Gastrocnemius medialis (tissue), 4 donors: ENCODE results near the gene WDR70.

Experiments
- POLR2A ChIP-seq, 2 donors: fragments of 450-650 bp; IDR thresholded peaks; one replicate each; pipeline ENCODE4 v1.6.1; 2017; ENCODE audit warnings: antibody characterized with exemption in 2 of 2, mild to moderate bottlenecking in 2 of 2, moderate library complexity in 2 of 2
- TF ChIP-seq, protein P1 (sequence below), 5 experiments: fragments of 450-650 bp in 3 of 5; fragments of 200-600 bp in 2 of 5; sonication (generic) in 2 of 5; IDR thresholded peaks in 4 of 5; conservative IDR thresholded peaks in 1 of 5; 1 replicate in 4 of 5; 2 replicates in 1 of 5; pipeline ENCODE4 v1.5.1; 2016 to 2019; ENCODE audit warnings: antibody characterized with exemption in 5 of 5, mild to moderate bottlenecking in 3 of 5, moderate library complexity in 3 of 5

DNA sequence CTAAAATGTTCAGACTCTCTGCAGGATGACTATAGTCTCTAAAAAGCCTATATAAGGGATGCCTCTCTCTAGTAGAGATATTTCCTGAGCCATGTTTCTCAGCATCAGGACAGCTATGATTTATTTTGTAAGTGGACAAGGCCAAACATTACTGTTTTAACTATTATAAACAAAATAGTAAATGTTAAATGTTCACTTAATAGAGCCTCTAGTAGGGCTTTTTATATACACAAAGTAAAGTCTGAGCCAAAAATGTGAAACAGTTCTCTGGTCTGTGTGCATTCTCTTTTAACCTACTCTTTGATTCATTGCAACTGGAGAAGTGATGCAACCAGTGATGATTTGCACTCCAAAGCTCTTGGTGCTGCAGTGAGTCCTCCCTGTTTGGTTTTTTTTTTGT is 240.2 kb downstream of the WDR70 start:
- no peak for TF ChIP-seq POLR2A (IDR thresholded peaks at IDR 0.05)
- TF ChIP-seq, protein P1, sequence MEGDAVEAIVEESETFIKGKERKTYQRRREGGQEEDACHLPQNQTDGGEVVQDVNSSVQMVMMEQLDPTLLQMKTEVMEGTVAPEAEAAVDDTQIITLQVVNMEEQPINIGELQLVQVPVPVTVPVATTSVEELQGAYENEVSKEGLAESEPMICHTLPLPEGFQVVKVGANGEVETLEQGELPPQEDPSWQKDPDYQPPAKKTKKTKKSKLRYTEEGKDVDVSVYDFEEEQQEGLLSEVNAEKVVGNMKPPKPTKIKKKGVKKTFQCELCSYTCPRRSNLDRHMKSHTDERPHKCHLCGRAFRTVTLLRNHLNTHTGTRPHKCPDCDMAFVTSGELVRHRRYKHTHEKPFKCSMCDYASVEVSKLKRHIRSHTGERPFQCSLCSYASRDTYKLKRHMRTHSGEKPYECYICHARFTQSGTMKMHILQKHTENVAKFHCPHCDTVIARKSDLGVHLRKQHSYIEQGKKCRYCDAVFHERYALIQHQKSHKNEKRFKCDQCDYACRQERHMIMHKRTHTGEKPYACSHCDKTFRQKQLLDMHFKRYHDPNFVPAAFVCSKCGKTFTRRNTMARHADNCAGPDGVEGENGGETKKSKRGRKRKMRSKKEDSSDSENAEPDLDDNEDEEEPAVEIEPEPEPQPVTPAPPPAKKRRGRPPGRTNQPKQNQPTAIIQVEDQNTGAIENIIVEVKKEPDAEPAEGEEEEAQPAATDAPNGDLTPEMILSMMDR (IDR thresholded peaks at IDR 0.05 in 4 of 5, conservative IDR thresholded peaks at IDR 0.05 in 1 of 5) = no peak
